Motor neuron (in vitro differentiated cells): ENCODE results near the gene FCMR. TPM values are rescaled to one million over a fixed set of nuclear protein-coding genes. Genes with fewer than 3 reads are reported as not detected.
A peak's percentile ranks its signal among the peaks of the same experiment; 100 is the strongest.

Experiments
- ATAC-seq, 8 experiments: fragments of 200-7000 bp; cut with Tn5 transposase; replicated peaks in 6 of 8; 2 replicates each; pipeline ENCODE4 v1.8.0; 2021; ENCODE audit warnings: mild to moderate bottlenecking in 8 of 8, moderate library complexity in 8 of 8
- H3K27ac ChIP-seq, 2 donors: fragments of 250-450 bp; sonication (Bioruptor Pico); 2 replicates each; pipeline ENCODE4 v1.9.0; 2021; ENCODE audit warnings: antibody characterized with exemption in 2 of 2, mild to moderate bottlenecking in 2 of 2, moderate library complexity in 1 of 2
- H3K4me1 ChIP-seq, 2 donors: fragments of 250-450 bp; sonication (Bioruptor Pico); replicated peaks in 1 of 2; 2 replicates each; pipeline ENCODE4 v1.6.1; 2021; ENCODE audit warnings: antibody characterized with exemption in 2 of 2, mild to moderate bottlenecking in 2 of 2, moderate library complexity in 1 of 2
- H3K4me3 ChIP-seq, 5 donors: fragments of 250-450 bp; sonication (Bioruptor Pico); 2 replicates each; pipeline ENCODE4 v1.9.0; 2021; ENCODE audit warnings: antibody characterized with exemption in 5 of 5, mild to moderate bottlenecking in 5 of 5, moderate library complexity in 4 of 5
- WGBS, 10 experiments: fragments of 450-650 bp; shearing (Covaris generic); methylation state at CpG; one replicate each; pipeline ENCODE4 v1.0.0; 2022; 5-methylcytosine and 5-hydroxymethylcytosine counted together
- in situ Hi-C, 9 experiments: fragments of 400-800 bp; cut with MboI; loops; one replicate each; pipeline ENCODE4 v1.15.0; 2021; ENCODE audit warnings: low sequenced_read_pairs in 9 of 9, low pct_unique_long_range_greater_than_20kb in 2 of 9; ENCODE audit not compliant: unreplicated experiment in 9 of 9
- total RNA-seq, 8 experiments: library from RNA; unstranded; fragments of 300-600 nt; gene quantifications; 2 replicates each; pipeline versions ENCODE4 v1.2.3 to v1.2.4, GENCODE V29; 2022

FCMR gene
- total RNA-seq, 8 experiments from 2014 or later = 0.49 to 2.0 (median 0.99) TPM; not detected in 4

DNA sequence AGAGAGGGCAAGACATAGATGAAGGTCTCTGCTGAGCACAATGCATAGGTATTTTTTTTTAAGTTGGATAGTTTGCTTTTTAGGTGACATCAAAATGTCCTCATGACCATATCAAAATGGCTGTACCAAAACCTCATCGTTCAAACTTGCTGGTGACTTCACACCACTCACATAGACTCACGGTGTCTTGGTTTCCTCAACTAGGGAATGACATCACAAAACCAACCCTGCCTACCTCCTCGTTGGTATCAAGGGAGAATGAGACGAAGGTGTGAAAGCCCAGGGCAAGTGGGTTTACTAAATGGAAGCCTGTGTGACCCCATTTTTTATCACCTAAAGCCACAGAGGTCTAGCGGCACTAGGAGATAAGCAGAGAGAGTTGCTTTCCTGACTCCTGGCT is 23.0 kb upstream of the FCMR start:
- ATAC-seq = no peak
- H3K27ac ChIP-seq = no peak overlapping the region
- H3K4me1 ChIP-seq = no peaks in the 10 kb centered on the region
- WGBS, 10 experiments = 0 to 88% (median 69%) methylated on average over 1 to 5 of the region's 5 CpGs; no CpG with 5 or more reads in 1 of the 10 experiments
- in situ Hi-C loops = no loop called here
- no peak overlapping the region for H3K4me3 ChIP-seq

DNA sequence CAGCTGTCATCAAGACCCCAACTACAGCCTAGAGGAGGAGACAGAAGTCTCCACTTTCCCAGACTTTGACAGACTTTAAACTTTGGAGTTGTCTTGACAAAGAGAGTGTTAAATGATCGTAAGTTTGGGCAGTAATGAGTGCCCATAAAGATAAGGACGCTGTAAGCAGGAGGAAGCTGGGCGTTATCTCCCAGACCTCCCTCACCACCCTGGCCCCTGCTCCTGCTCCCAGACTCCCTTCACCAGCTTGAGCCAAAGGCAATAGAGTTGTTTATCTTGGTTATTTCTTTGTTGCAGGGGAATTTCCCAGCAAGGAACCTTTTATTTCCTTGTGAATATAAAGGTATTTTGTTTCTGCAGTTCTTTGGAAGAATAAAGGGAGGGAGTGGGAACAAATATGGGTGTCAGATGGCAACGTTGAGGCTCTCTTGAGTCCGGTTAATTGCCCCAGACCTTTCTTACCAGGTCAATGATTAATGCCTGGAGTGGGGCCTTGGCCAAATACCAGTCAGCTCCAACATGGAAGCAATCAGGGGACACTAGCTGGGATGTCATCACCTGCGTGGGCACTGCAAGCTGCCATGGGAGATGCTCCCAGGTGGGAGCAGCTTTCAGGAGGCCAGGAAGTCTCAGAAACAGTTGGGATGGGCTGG is 20.2 kb upstream of the FCMR start:
- no peak overlapping the region for H3K27ac ChIP-seq
- H3K4me1 ChIP-seq = peaks cover 0 to 2% of the 10 kb centered on the region in 2 donors
- 12 to 54% (median 45%) methylated on average over 2 to 6 of the region's 6 CpGs; no CpG with 5 or more reads in 3 of the 10 experiments for WGBS, 10 experiments
- H3K4me3 ChIP-seq = no peak overlapping the region
- ATAC-seq = no peak
- in situ Hi-C loops = no loop called here

DNA sequence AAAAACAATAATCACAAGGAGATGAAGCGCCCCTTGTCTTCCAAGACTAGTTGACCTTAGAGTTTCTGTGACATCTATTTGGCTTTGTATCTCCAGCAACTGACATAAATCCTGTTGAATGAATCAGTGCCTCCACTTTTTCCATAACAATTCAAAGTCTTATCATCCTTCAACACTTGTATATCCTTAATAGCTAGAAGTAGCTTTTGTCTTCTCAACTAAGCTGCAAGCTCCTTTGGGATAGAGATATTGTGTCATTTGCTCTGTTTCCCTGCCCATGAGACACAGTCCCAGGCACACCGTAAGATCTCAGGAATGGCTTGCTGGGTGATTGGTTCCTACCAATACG is 18.8 kb upstream of the FCMR start:
- in situ Hi-C loops = no loop called here
- no peak overlapping the region for H3K4me3 ChIP-seq
- 17 to 100% (median 85%) methylated on average over 1 to 3 of the region's 3 CpGs; no CpG with 5 or more reads in 2 of the 10 experiments for WGBS, 10 experiments
- H3K27ac ChIP-seq = no peak overlapping the region
- H3K4me1 ChIP-seq = peaks cover 4 to 7% of the 10 kb centered on the region in 2 donors
- no peak for ATAC-seq

GRCh38 chr1:206939841-206940587 is 18.3 kb upstream of the FCMR start:
- 72 to 100% (median 93%) methylated on average over 1 to 9 of the region's 9 CpGs; no CpG with 5 or more reads in 2 of the 10 experiments for WGBS, 10 experiments
- Histone ChIP-seq H3K27ac (no peak overlapping the region), H3K4me3 (no peak overlapping the region), H3K4me1 (peaks cover 4 to 7% of the 10 kb centered on the region in 2 donors)
- no peak for ATAC-seq
- in situ Hi-C loops = no loop called here

GRCh38 chr1:206939131-206939530 is 17.4 kb upstream of the FCMR start:
- in situ Hi-C loops = no loop called here
- ATAC-seq = no peak
- WGBS, 10 experiments = 73 to 95% (median 85%) methylated on average over 2 to 9 of the region's 13 CpGs; no CpG with 5 or more reads in 3 of the 10 experiments

DNA sequence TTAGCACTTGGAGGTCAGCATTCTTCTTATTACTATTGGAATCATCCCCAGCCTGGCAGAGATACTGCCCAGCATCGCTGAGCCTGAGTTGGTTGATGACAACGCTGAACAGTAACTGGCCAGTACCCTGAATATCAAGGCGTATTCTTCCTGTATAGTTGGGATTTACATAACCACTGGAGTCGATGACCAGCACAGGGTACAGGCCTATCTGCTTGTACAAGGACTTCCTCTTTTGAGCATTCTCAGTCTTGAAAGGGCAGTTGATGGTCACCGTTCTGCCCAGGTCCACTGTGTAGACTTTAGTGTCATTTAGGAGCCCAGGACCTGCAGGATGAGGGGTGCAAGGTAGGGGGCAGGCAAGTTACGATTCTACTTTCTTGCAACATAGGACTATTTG is 15.7 kb upstream of the FCMR start:
- Histone ChIP-seq H3K4me3 (no peak overlapping the region), H3K4me1 (peaks cover 4 to 7% of the 10 kb centered on the region in 2 donors), H3K27ac (no peak overlapping the region)
- in situ Hi-C loops = no loop called here
- no peak for ATAC-seq
- 53 to 100% (median 90%) methylated on average over 1 to 6 of the region's 6 CpGs; no CpG with 5 or more reads in 1 of the 10 experiments for WGBS, 10 experiments

More at GRCh38 chr1:206939131-206939530, 17.4 kb upstream of the FCMR start:
- Histone ChIP-seq H3K4me3 (no peak overlapping the region), H3K4me1 (peaks cover 4 to 7% of the 10 kb centered on the region in 2 donors), H3K27ac (no peak overlapping the region)

GRCh38 chr1:206935491-206936067 is 13.8 kb upstream of the FCMR start:
- 38 to 100% (median 82%) methylated on average over 1 to 13 of the region's 19 CpGs; no CpG with 5 or more reads in 3 of the 10 experiments for WGBS, 10 experiments
- ATAC-seq = peak in 2 of 8 experiments; percentile 68 to 96
- Histone ChIP-seq H3K4me3 (no peak overlapping the region), H3K27ac (no peak overlapping the region), H3K4me1 (peaks cover 4 to 7% of the 10 kb centered on the region in 2 donors)
- in situ Hi-C loops = no loop called here

DNA sequence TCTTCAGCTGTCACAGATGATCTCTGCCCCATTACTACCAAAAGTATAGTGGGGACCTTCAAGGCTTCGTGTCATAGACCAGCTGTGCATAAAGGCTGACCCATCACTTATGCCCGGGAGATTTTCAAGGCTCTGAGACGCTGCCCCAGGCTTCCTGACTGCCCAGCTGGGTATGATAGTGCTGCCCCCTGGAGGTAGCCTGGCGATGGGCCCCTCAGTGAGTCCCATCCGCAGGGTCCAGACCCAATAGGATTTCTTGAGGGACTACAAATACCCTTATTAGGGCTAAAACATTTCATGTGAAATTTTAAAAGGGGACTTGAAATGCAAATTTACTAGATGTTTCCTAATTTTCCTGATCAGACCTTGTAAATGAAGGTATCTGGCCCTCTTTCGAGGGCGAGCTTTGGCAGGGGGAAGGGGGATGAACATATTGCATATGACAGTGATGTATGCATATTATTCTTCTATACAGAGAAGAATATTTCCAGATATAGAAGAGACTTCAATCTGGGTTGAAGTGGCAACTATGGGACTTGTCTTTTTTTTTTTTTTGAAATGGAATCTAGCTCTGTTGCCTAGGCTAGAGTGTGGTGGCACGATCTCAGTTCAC is 11.7 kb upstream of the FCMR start:
- in situ Hi-C loops = no loop called here
- whole genome bisulfite sequencing, 10 experiments = 28 to 75% (median 65%) methylated on average over 2 to 8 of the region's 8 CpGs; no CpG with 5 or more reads in 3 of the 10 experiments
- Histone ChIP-seq H3K27ac (no peak overlapping the region), H3K4me3 (no peak overlapping the region), H3K4me1 (peaks cover 4 to 7% of the 10 kb centered on the region in 2 donors)
- ATAC-seq = peak in 3 of 8 experiments; percentile 31 to 73 (median 58)

DNA sequence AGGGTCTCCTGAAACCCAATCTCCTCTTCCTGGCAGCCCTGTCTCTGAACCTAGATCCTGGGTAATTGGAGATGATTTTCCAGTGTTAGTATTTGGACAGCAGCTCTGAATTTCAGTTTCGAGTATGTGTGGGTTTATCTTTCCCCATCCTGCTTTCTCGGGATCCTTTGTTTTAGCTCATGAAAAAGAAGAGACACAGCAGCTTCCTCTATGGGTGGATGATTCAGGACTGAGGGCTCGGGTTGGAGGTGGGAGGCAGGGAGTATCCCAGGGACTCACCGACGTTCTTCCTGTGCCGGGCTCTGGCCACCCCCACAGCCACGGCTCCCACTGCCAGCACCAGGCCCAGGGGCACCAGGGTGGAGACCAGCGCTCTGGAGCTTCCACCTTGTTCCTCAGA is 10.4 kb upstream of the FCMR start:
- Histone ChIP-seq H3K27ac (no peak overlapping the region), H3K4me1 (peaks cover 4 to 7% of the 10 kb centered on the region in 2 donors), H3K4me3 (no peak overlapping the region)
- WGBS, 10 experiments = 20 to 100% (median 79%) methylated on average over 1 to 8 of the region's 8 CpGs; no CpG with 5 or more reads in 1 of the 10 experiments
- ATAC-seq = no peak
- in situ Hi-C loops = no loop called here

DNA sequence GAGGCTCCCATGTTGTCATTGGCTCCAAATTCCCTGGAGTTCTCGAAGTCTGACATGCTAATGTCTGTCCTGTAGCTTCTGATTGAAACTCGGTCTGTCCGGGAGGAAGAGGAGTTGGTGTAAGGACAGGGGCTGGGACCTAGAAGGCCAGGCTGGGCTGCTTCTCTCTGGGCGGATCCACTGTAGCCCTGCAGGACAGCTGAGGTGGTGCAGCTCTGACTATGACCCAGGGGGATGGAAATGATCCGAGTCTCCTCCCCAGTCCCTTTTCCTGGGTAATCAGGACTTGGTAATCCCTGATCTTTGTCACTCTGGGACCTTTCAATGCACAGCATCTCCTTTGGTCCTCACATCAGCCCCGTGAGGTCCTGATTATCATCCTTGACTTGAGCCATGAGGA is 10.0 kb upstream of the FCMR start:
- Histone ChIP-seq H3K27ac (no peak overlapping the region), H3K4me3 (no peak overlapping the region), H3K4me1 (peaks cover 3 to 4% of the 10 kb centered on the region in 2 donors)
- ATAC-seq = peak in 2 of 8 experiments; percentile 38 to 44
- in situ Hi-C loops = no loop called here
- 33 to 90% (median 78%) methylated on average over 1 to 6 of the region's 6 CpGs; no CpG with 5 or more reads in 3 of the 10 experiments for WGBS, 10 experiments

DNA sequence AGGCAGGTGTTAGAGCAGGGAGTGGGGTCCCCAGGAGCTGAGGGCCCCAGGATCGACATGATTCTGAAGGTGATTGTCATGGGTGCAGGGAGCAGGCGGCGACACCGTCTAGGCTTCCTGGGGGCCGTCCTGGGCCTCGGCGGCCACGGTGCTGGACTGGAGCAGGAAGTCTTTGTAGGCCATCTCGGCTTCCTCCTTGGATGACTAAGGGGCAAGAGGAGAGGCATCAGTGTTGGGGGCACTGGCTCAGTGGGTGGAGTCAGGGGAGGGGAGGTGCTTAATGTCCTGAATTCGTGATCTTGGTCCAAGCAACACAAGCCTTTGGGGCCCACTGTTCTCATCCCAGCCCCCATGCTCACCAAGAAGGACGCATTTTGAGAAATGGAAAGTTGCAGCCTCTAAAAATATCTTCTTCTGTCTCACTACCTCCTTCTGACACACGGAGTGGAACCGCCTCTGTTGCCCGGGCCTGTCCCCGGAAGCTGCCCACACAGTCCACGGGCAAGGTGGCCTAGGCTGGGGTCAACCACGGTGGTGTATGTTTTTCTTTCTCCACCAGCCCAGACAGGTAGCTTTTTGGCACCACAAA is 8.6 kb upstream of the FCMR start:
- no peak for ATAC-seq
- 72 to 100% (median 89%) methylated on average over 1 to 6 of the region's 17 CpGs; no CpG with 5 or more reads in 3 of the 10 experiments for WGBS, 10 experiments

DNA sequence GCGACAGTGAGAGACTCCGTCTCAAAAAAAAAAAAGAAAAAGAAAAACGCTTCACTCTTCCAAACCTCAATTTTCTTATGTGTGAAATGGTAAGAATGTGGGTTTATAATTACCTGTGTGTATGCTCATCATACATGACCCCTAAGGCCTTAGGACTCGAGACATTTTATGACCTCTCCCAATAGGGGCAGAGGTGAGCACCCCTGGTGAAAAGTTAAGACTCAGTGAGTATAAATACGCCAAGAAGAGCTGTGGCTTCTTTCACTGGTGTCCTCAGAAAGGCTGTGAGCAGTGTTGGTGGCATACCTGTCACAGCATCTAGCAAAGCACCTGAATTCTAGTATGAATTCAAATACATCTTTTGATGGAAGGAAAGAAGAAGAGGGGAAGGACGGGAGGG is 7.8 kb upstream of the FCMR start:
- Histone ChIP-seq H3K4me3 (no peak overlapping the region), H3K27ac (no peak overlapping the region), H3K4me1 (no peaks in the 10 kb centered on the region)
- no peak for ATAC-seq
- in situ Hi-C loops = no loop called here
- 38 to 97% (median 81%) methylated on average over 1 to 6 of the region's 6 CpGs; no CpG with 5 or more reads in 3 of the 10 experiments for WGBS, 10 experiments

More for the DNA sequence above, 8.6 kb upstream of the FCMR start:
- H3K27ac ChIP-seq = no peak overlapping the region
- no peaks in the 10 kb centered on the region for H3K4me1 ChIP-seq
- in situ Hi-C loops = no loop called here
- H3K4me3 ChIP-seq = no peak overlapping the region
